ENCODE data around the gene PPP1R14B.

PPP1R14B gene

GRCh38 chr11:64281957-64282770 lies 35.4 kb upstream of the PPP1R14B start:
- no peak for DNase-seq

GRCh38 chr11:64278576-64279190 lies 31.9 kb upstream of the PPP1R14B start:
- no peak for DNase-seq

GRCh38 chr11:64276653-64277431 lies 30.1 kb upstream of the PPP1R14B start:
- no peak for DNase-seq

- no peak for DNase-seq
Measured at GRCh38 chr11:64275841-64276240, 29.1 kb upstream of the PPP1R14B start.

- DNase-seq, result no peak
Measured at GRCh38 chr11:64275031-64275800, 28.5 kb upstream of the PPP1R14B start.

GRCh38 chr11:64269540-64270220 lies 22.9 kb upstream of the PPP1R14B start:
- peak; percentile 98 for DNase-seq

GRCh38 chr11:64268893-64269539 lies 22.3 kb upstream of the PPP1R14B start:
- DNase-seq, result no peak

GRCh38 chr11:64268025-64268892 lies 21.5 kb upstream of the PPP1R14B start:
- no peak for DNase-seq

- DNase-seq, result no peak
Measured at GRCh38 chr11:64267207-64267945, 20.6 kb upstream of the PPP1R14B start.

- DNase-seq, result no peak
Measured at GRCh38 chr11:64266339-64266738, 19.6 kb upstream of the PPP1R14B start.

- no peak for DNase-seq
Measured at GRCh38 chr11:64265176-64266160, 18.7 kb upstream of the PPP1R14B start.

GRCh38 chr11:64264371-64264852 lies 17.7 kb upstream of the PPP1R14B start:
- DNase-seq, result no peak

GRCh38 chr11:64263947-64264317 lies 17.2 kb upstream of the PPP1R14B start:
- DNase-seq, result no peak

- DNase-seq, result no peak
Measured at GRCh38 chr11:64263021-64263946, 16.5 kb upstream of the PPP1R14B start.

GRCh38 chr11:64262271-64263002 lies 15.7 kb upstream of the PPP1R14B start:
- no peak for DNase-seq

- no peak for DNase-seq
Measured at GRCh38 chr11:64261556-64262080, 14.9 kb upstream of the PPP1R14B start.

Data from NCI-H748 treated with DMSO at 0.1 percent for 48 hours (cell line).